GM12873 (cell line): Measurements from ENCODE around the gene RXRB.

ENCODE experiments used
- TF ChIP-seq, protein P1 (sequence below): IDR thresholded peaks from 2 replicates; pipeline ENCODE4 v1.5.1; 2012; ENCODE audit warnings: low read depth, mild to moderate bottlenecking, moderate library complexity, low read length, control low read depth; ENCODE audit not compliant: insufficient read depth; ENCODE audit errors: missing control alignments

The RXRB gene

DNA sequence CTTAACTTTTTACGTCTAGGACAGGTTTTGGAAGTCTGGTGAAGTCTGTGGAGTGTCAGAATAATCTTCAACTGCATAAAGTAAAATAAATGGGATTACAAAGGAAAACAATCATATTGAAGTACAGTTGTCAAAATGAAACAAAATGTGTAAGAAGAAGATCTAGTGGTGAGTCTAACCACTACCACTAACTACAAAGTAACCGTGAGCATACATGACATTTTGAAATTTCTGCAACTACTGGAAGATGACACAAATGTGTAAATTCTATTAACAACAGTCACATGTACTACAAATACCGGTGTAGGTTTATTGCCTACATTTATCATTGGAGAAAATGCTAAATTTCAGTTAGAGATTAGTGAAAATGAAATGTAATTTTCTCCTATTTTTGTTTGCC, 41.5 kb upstream of the RXRB start:
- TF ChIP-seq, protein P1, sequence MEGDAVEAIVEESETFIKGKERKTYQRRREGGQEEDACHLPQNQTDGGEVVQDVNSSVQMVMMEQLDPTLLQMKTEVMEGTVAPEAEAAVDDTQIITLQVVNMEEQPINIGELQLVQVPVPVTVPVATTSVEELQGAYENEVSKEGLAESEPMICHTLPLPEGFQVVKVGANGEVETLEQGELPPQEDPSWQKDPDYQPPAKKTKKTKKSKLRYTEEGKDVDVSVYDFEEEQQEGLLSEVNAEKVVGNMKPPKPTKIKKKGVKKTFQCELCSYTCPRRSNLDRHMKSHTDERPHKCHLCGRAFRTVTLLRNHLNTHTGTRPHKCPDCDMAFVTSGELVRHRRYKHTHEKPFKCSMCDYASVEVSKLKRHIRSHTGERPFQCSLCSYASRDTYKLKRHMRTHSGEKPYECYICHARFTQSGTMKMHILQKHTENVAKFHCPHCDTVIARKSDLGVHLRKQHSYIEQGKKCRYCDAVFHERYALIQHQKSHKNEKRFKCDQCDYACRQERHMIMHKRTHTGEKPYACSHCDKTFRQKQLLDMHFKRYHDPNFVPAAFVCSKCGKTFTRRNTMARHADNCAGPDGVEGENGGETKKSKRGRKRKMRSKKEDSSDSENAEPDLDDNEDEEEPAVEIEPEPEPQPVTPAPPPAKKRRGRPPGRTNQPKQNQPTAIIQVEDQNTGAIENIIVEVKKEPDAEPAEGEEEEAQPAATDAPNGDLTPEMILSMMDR, result no peak

DNA sequence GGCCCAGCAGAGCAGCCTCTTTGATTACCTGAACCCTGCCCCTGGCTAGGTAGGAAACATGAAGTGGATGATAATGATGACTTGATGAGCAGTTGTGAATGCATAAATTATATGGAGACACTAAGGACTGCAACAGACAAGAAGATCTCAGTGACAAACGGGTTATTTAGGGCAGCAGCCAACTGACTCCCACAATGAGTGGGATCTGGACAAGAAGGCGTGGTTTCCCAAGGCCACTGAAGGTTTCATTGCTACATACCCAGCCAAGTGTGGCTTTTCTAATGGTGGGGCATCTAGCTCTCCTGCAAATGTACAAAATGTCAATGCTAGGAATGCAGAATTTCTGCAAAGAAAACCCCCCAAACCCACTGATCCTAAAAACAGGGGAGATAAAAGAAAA, 37.3 kb upstream of the RXRB start:
- TF ChIP-seq, protein P1, result no peak

DNA sequence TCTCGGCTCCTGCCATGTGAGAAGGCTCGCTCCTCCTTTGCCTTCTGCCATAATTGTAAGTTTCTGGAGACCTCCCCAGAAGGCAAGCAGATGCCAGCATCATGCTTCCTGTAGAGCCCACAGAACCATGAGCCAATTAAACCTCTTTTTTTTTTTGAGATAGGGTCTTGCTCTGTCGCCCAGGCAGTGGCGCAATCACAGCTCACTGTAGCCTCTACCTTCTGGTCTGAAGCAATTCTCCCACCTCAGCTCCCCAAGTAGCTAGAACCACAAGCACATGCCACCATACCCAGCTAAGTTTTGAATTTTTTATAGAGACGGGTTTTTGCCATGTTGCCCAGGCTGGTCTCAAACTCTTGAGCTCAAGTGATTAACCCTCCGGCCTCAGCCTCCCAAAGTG, 36.4 kb upstream of the RXRB start:
- TF ChIP-seq, protein P1, result no peak

DNA sequence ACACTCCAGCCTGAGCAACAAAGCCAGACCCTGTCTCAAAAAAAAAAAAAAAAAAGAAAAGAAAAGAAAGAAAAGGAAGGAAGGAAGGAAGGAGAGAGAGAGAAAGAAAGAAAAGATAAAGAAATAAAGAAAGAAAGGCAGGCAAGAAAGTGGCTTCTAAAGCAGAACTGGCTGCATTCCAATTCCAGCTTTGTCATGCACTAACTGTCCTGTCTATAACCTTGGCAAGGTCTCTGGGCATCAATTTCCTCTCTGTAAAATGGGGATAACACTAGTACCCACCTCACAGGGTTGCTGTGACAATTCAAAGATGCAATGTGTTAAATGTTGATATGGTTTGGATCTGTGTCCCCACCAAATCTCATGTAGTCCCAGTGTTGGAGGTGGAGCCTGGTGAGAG, 35.9 kb upstream of the RXRB start:
- TF ChIP-seq, protein P1, result no peak

DNA sequence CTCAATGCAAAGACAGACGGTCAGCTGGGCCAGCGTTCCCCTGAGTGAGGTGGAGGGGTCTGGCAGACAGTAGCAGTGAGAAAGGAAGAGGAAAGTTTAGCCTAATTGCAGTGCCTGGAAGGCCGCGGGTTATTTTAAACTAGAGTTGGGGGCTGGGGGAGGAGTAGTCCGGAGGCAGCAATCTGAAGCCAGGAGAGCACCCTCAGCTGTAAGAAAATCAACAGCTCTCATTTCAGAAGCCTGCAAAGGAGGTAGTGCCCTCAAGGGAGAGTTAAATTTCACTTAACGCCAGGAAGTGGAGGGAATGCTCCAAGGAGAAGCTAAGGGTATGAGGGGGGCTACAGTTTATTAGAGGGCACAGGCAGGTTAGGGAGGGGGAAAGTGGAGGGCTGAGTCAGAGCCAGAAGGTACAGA, 34.8 kb upstream of the RXRB start:
- TF ChIP-seq, protein P1, result no peak

DNA sequence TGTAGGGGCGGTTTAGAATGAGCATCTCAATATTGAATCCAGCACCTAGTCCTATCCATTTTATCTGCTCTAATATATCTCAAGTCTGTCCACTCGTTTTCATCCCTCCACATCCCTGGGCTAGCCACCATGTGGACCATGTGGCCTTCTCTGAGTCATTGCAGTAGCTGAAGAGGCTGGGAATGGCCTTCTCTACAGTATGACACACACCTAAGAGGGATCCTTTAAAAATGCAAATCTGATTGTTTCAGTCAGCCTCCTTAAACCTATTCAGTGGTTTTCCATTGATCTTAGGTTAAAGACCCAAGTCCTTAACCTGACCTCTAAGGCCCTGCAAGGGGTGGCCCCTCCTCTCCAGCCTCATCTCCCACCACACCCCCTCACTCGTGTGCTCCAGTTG, 17.2 kb upstream of the RXRB start:
- TF ChIP-seq, protein P1, result no peak

DNA sequence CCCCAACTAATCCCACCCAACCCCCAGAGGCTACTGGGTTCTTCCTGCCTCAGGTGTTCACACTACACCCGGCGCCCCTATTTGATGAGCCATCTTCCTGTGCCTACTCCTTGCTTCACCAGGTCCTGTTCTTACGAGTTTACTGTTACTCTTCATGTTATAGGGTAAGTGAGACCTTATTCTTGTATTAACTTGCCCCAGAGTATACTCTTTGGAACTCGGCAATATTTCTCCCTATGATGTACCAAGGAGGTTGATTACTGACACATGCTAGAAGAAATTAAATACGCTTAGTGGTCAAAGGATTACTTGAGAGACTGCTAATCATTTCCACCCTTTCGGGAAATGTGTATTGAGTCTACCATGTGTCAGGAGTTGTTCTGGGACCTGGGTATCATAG, 16.8 kb upstream of the RXRB start:
- TF ChIP-seq, protein P1, result no peak
